ENCODE results near the gene NFE2L2. TPM values are rescaled to one million over a fixed set of nuclear protein-coding genes. Genes with fewer than 3 reads are reported as not detected.
A peak's percentile ranks its signal among the peaks of the same experiment; 100 is the strongest.
"Not testable (repeated sequence)": the region's sequence is repeated elsewhere in the genome, so short reads cannot be mapped to it uniquely, and the experiment has no call there.

The NFE2L2 gene
- polyA plus RNA-seq, 1 donor (not counting 4 experiments of a cell fraction or from before 2014, with no cell fraction given): 177 TPM

GRCh38 chr2:177268901-177269300 is 4.4 kb upstream of the NFE2L2 start:
- Histone ChIP-seq H3K9ac (ENCODE audit: control insufficient read depth, extremely low read depth, insufficient read depth, low read length) (no peak overlapping the region), H3K4me2 (ENCODE audit: control insufficient read depth, extremely low read depth, insufficient read depth, low read depth, low read length) (peak overlapping the region; percentile 66), H3K4me1 (ENCODE audit: control insufficient read depth, extremely low read depth, insufficient read depth, low read length) (peaks cover 72% of the 10 kb centered on the region), H3K27me3 (ENCODE audit: control insufficient read depth, extremely low read depth, insufficient read depth, low read length) (no peaks in the 10 kb centered on the region), H2AFZ (ENCODE audit: control insufficient read depth, low read length) (no peak overlapping the region), H3K4me3 (ENCODE audit: control insufficient read depth in 2 of 3, extremely low read depth in 1 of 3, insufficient read depth in 2 of 3, low read depth in 1 of 3, low read length in 3 of 3) (no peak overlapping the region), H3K9me1 (ENCODE audit: control insufficient read depth, extremely low read depth, insufficient read depth, low read length) (no peaks in the 10 kb centered on the region), H3K36me3 (ENCODE audit: control insufficient read depth in 2 of 2, extremely low read depth in 1 of 2, insufficient read depth in 2 of 2, low read length in 2 of 2) (no peaks in the 10 kb centered on the region), H4K20me1 (ENCODE audit: control insufficient read depth, extremely low read depth, insufficient read depth, low read length) (no peaks in the 10 kb centered on the region), H3K79me2 (ENCODE audit: control insufficient read depth, insufficient read depth, low read length) (peaks cover 5% of the 10 kb centered on the region), H3K9me3 (ENCODE audit: control insufficient read depth, low read depth, low read length) (no peaks in the 10 kb centered on the region), H3K27ac (ENCODE audit: control insufficient read depth, insufficient read depth, low read length) (peak overlapping the region; percentile 63)
- no peak for TF ChIP-seq EZH2 (IDR thresholded peaks at IDR 0.05; ENCODE audit: low read length)
- no peak for TF ChIP-seq CTCF (optimal IDR thresholded peaks at IDR 0.05 in 1 of 3, IDR thresholded peaks at IDR 0.05 in 1 of 3, conservative IDR thresholded peaks at IDR 0.05 in 1 of 3; ENCODE audit: extremely low read depth in 1 of 3, insufficient read depth in 2 of 3, low read length in 3 of 3)
- dilution Hi-C loops (cut with MboI; ENCODE audit: extremely low pct_ligation_motif_present, low sequenced_read_pairs): no loop called here
- DNase-seq (ENCODE audit: low read depth, low spot score) (no peak), FAIRE-seq (peak; percentile 63)

GRCh38 chr2:177268187-177268871 is 3.8 kb upstream of the NFE2L2 start:
- FAIRE-seq: peak; percentile 17
- peak overlapping the region; percentile 63 for H3K27ac ChIP-seq (ENCODE audit: control insufficient read depth, insufficient read depth, low read length)
- TF ChIP-seq EZH2 (IDR thresholded peaks at IDR 0.05; ENCODE audit: low read length): no peak
- no peak for TF ChIP-seq CTCF (optimal IDR thresholded peaks at IDR 0.05 in 1 of 3, IDR thresholded peaks at IDR 0.05 in 1 of 3, conservative IDR thresholded peaks at IDR 0.05 in 1 of 3; ENCODE audit: extremely low read depth in 1 of 3, insufficient read depth in 2 of 3, low read length in 3 of 3)
- H3K4me1 ChIP-seq (ENCODE audit: control insufficient read depth, extremely low read depth, insufficient read depth, low read length): peaks cover 66% of the 10 kb centered on the region
- no peaks in the 10 kb centered on the region for H3K9me3 ChIP-seq (ENCODE audit: control insufficient read depth, low read depth, low read length)
- H3K27me3 ChIP-seq (ENCODE audit: control insufficient read depth, extremely low read depth, insufficient read depth, low read length): no peaks in the 10 kb centered on the region
- H3K4me3 ChIP-seq (ENCODE audit: control insufficient read depth in 2 of 3, extremely low read depth in 1 of 3, insufficient read depth in 2 of 3, low read depth in 1 of 3, low read length in 3 of 3): no peak overlapping the region
- no peak for DNase-seq (ENCODE audit: low read depth, low spot score)
- H3K9ac ChIP-seq (ENCODE audit: control insufficient read depth, extremely low read depth, insufficient read depth, low read length): no peak overlapping the region
- peak overlapping the region; percentile 63 for H2AFZ ChIP-seq (ENCODE audit: control insufficient read depth, low read length)
- H4K20me1 ChIP-seq (ENCODE audit: control insufficient read depth, extremely low read depth, insufficient read depth, low read length): no peaks in the 10 kb centered on the region
- H3K4me2 ChIP-seq (ENCODE audit: control insufficient read depth, extremely low read depth, insufficient read depth, low read depth, low read length): peak overlapping the region; percentile 66
- H3K79me2 ChIP-seq (ENCODE audit: control insufficient read depth, insufficient read depth, low read length): peaks cover 10% of the 10 kb centered on the region
- H3K36me3 ChIP-seq (ENCODE audit: control insufficient read depth in 2 of 2, extremely low read depth in 1 of 2, insufficient read depth in 2 of 2, low read length in 2 of 2): no peaks in the 10 kb centered on the region
- H3K9me1 ChIP-seq (ENCODE audit: control insufficient read depth, extremely low read depth, insufficient read depth, low read length): no peaks in the 10 kb centered on the region
- dilution Hi-C loops (cut with MboI; ENCODE audit: extremely low pct_ligation_motif_present, low sequenced_read_pairs): no loop called here

- peaks cover 59% of the 10 kb centered on the region for H3K4me1 ChIP-seq (ENCODE audit: control insufficient read depth, extremely low read depth, insufficient read depth, low read length)
- DNase-seq (ENCODE audit: low read depth, low spot score); H3K36me3 ChIP-seq (ENCODE audit: control insufficient read depth in 2 of 2, extremely low read depth in 1 of 2, insufficient read depth in 2 of 2, low read length in 2 of 2); H3K9me1 ChIP-seq (ENCODE audit: control insufficient read depth, extremely low read depth, insufficient read depth, low read length); dilution Hi-C loops (cut with MboI; ENCODE audit: extremely low pct_ligation_motif_present, low sequenced_read_pairs); H3K27me3 ChIP-seq (ENCODE audit: control insufficient read depth, extremely low read depth, insufficient read depth, low read length); H3K9me3 ChIP-seq (ENCODE audit: control insufficient read depth, low read depth, low read length); H4K20me1 ChIP-seq (ENCODE audit: control insufficient read depth, extremely low read depth, insufficient read depth, low read length); FAIRE-seq: not testable (repeated sequence)
- H2AFZ ChIP-seq (ENCODE audit: control insufficient read depth, low read length): peak overlapping the region; percentile 84
- H3K27ac ChIP-seq (ENCODE audit: control insufficient read depth, insufficient read depth, low read length): peak overlapping the region; percentile 99
- H3K9ac ChIP-seq (ENCODE audit: control insufficient read depth, extremely low read depth, insufficient read depth, low read length): peak overlapping the region; percentile 97
- peak overlapping the region in 2 of 3 experiments; percentile 59 to 99 for H3K4me3 ChIP-seq (ENCODE audit: control insufficient read depth in 2 of 3, extremely low read depth in 1 of 3, insufficient read depth in 2 of 3, low read depth in 1 of 3, low read length in 3 of 3)
- peaks cover 24% of the 10 kb centered on the region for H3K79me2 ChIP-seq (ENCODE audit: control insufficient read depth, insufficient read depth, low read length)
- H3K4me2 ChIP-seq (ENCODE audit: control insufficient read depth, extremely low read depth, insufficient read depth, low read depth, low read length): peak overlapping the region; percentile 100
Measured at GRCh38 chr2:177266955-177267354, 2.4 kb upstream of the NFE2L2 start.
